OCI-LY3 (cell line): Measurements from ENCODE around the gene GDF9.

ENCODE experiments used
- EZH2phosphoT487 ChIP-seq: fragments of 200-600 bp; shearing (Covaris generic); IDR thresholded peaks from 2 replicates; pipeline ENCODE4 v1.6.1; 2018; ENCODE audit warnings: antibody characterized with exemption, mixed run types, low read depth
- TF ChIP-seq, protein P1 (sequence below): fragments of 200-600, 300-600 bp; sonication (generic); IDR thresholded peaks from 2 replicates; pipeline ENCODE4 v1.5.1; 2014; ENCODE audit warnings: antibody characterized with exemption, low read length, low read depth

DNA sequence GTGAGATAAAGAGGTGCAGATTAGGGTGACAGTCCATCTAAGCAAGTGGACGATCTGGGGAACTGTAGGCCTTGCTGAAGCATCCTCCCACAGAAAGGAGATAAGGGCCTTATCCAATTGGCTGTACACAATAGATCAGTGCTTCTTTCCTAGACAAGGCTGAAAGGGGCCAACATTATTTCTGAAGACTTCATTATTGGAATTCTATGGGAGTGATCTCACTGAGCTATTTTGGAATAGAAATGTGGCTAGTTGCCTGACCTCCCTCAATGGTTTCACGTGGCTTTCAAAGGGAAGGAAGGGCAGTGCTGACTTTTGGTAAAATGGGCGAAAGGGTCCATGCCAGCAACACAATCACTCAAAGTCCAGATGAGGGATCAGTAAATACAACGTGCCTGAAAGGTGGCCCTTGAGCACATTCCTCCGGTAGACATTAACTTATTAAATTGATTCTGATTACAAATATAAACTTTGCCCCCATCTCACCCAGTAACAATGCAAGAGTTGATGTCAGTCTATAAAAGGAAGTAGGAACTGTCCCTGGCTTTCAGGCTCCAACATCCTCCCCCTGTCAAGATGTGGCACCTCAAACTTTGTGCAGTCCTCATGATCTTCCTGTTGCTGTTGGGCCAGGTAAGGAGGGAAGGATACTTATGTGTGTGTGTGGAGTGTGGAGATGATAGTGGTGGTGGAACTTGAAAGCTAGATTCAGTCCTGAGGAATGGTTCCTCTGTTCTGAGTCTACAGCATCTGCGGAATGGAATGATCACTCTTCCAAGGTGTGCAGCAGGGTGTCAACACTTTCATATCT is 7.1 kb upstream of the GDF9 start, which contains the start of gene LEAP2:
- TF ChIP-seq, protein P1, sequence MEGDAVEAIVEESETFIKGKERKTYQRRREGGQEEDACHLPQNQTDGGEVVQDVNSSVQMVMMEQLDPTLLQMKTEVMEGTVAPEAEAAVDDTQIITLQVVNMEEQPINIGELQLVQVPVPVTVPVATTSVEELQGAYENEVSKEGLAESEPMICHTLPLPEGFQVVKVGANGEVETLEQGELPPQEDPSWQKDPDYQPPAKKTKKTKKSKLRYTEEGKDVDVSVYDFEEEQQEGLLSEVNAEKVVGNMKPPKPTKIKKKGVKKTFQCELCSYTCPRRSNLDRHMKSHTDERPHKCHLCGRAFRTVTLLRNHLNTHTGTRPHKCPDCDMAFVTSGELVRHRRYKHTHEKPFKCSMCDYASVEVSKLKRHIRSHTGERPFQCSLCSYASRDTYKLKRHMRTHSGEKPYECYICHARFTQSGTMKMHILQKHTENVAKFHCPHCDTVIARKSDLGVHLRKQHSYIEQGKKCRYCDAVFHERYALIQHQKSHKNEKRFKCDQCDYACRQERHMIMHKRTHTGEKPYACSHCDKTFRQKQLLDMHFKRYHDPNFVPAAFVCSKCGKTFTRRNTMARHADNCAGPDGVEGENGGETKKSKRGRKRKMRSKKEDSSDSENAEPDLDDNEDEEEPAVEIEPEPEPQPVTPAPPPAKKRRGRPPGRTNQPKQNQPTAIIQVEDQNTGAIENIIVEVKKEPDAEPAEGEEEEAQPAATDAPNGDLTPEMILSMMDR: no peak
- TF ChIP-seq EZH2phosphoT487: no peak
